ENCODE measurements around the gene ANLN.
"Not testable (repeated sequence)": the region's sequence is repeated elsewhere in the genome, so short reads cannot be mapped to it uniquely, and the experiment has no call there.

The ANLN gene

GRCh38 chr7:36372156-36372555 lies 17.5 kb upstream of the ANLN start:
- DNase-seq (ENCODE audit: low read depth): no peak
- TF ChIP-seq CTCF (conservative IDR thresholded peaks at IDR 0.05; ENCODE audit: control insufficient read depth, insufficient read depth, low read depth, low read length): no peak
- H3K4me3 ChIP-seq (ENCODE audit: control insufficient read depth, low read depth, low read length): no peak overlapping the region

GRCh38 chr7:36378555-36378954 lies 11.1 kb upstream of the ANLN start:
- not testable (repeated sequence) for DNase-seq (ENCODE audit: low read depth); H3K4me3 ChIP-seq (ENCODE audit: control insufficient read depth, low read depth, low read length)

- no peak overlapping the region for H3K4me3 ChIP-seq (ENCODE audit: control insufficient read depth, low read depth, low read length)
- no peak for DNase-seq (ENCODE audit: low read depth)
- no peak for TF ChIP-seq CTCF (conservative IDR thresholded peaks at IDR 0.05; ENCODE audit: control insufficient read depth, insufficient read depth, low read depth, low read length)
These were observed 9.7 kb upstream of the ANLN start for GRCh38 chr7:36379831-36380504.

- no peak for DNase-seq (ENCODE audit: low read depth)
- no peak overlapping the region for H3K4me3 ChIP-seq (ENCODE audit: control insufficient read depth, low read depth, low read length)
- TF ChIP-seq CTCF (conservative IDR thresholded peaks at IDR 0.05; ENCODE audit: control insufficient read depth, insufficient read depth, low read depth, low read length): no peak
These were observed 8.6 kb upstream of the ANLN start for GRCh38 chr7:36381056-36381455.

- H3K4me3 ChIP-seq (ENCODE audit: control insufficient read depth, low read depth, low read length); DNase-seq (ENCODE audit: low read depth): not testable (repeated sequence)
These were observed 6.4 kb upstream of the ANLN start for GRCh38 chr7:36383284-36383683.

- H3K4me3 ChIP-seq (ENCODE audit: control insufficient read depth, low read depth, low read length); DNase-seq (ENCODE audit: low read depth): not testable (repeated sequence)
These were observed 4.0 kb upstream of the ANLN start for GRCh38 chr7:36385646-36386045.

- no peak overlapping the region for H3K4me3 ChIP-seq (ENCODE audit: control insufficient read depth, low read depth, low read length)
- no peak for DNase-seq (ENCODE audit: low read depth)
- TF ChIP-seq CTCF (conservative IDR thresholded peaks at IDR 0.05; ENCODE audit: control insufficient read depth, insufficient read depth, low read depth, low read length): no peak
These were observed 2.0 kb upstream of the ANLN start for GRCh38 chr7:36387435-36388231.

DNA sequence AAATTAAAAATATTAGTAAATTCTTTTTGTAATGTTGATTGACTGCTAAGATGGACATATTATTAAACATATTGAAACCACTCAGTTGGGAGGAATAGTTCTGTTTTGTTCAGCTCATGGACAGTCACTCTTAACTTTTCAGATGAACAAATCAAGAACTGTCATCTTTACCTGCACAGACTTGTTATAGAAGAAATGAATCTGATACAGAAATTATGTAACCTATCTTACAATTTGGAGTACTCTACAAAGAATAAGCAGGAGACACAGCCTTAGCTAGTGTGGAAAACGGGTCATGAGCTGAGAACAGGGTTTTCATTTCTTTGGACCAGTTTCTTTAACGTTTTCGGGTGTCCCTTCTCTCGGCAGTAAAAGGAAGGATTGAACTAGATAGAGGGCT lies 1.2 kb upstream of the ANLN start:
- no peak for TF ChIP-seq CTCF (conservative IDR thresholded peaks at IDR 0.05; ENCODE audit: control insufficient read depth, insufficient read depth, low read depth, low read length)
- no peak for DNase-seq (ENCODE audit: low read depth)
- H3K4me3 ChIP-seq (ENCODE audit: control insufficient read depth, low read depth, low read length): no peak overlapping the region
